ENCODE data around the gene UHRF2. TPM values are rescaled to one million over a fixed set of nuclear protein-coding genes. Genes with fewer than 3 reads are reported as not detected.

The UHRF2 gene
- total RNA-seq, 4 donors from 2014 or later: 34.1 to 56.3 (median 46.6) TPM

DNA sequence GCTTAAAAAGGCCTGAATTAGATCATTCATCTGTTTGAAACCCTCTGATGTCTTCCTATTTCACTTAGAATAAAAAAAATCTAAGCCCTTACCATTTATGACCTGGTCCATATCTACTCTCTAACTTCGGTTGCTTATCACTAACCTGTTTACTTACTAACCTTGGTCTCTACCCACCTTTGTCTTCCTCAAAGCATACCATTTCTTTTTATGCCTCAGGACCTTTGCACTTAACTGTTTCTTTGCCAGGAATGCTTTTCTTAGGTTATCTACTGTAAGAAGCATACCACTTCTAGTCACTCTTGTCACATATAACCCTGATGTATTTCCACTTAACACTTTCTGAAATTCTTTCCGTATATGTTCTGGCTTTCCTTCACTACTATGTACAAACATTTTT lies 67.0 kb downstream of the UHRF2 start:
- no peak for ATAC-seq
- no peak overlapping the region for H3K27ac ChIP-seq
- no peak for TF ChIP-seq EP300 (IDR thresholded peaks at IDR 0.05)
- no peak for TF ChIP-seq POLR2A (IDR thresholded peaks at IDR 0.05)
- TF ChIP-seq CTCF (IDR thresholded peaks at IDR 0.05): no peak
- TF ChIP-seq POLR2AphosphoS5 (IDR thresholded peaks at IDR 0.05): no peak
- peaks cover 3 to 81% of the 10 kb centered on the region in 2 donors for H3K36me3 ChIP-seq
- no peak overlapping the region for H3K4me3 ChIP-seq
- no peaks in the 10 kb centered on the region for H3K9me3 ChIP-seq
- 46 to 83% methylated on average over 2 of the region's 2 CpGs for WGBS, 2 donors (ENCODE audit: low coverage in 1 of 2)
- no peaks in the 10 kb centered on the region for H3K4me1 ChIP-seq
- H3K27me3 ChIP-seq: no peaks in the 10 kb centered on the region

GRCh38 chr9:6484210-6484609 lies 71.2 kb downstream of the UHRF2 start:
- 93 to 100% methylated on average over 1 to 2 of the region's 2 CpGs for WGBS, 2 donors (ENCODE audit: low coverage in 1 of 2)
- peaks cover 3 to 90% of the 10 kb centered on the region in 2 donors for H3K36me3 ChIP-seq
- ATAC-seq: no peak

DNA sequence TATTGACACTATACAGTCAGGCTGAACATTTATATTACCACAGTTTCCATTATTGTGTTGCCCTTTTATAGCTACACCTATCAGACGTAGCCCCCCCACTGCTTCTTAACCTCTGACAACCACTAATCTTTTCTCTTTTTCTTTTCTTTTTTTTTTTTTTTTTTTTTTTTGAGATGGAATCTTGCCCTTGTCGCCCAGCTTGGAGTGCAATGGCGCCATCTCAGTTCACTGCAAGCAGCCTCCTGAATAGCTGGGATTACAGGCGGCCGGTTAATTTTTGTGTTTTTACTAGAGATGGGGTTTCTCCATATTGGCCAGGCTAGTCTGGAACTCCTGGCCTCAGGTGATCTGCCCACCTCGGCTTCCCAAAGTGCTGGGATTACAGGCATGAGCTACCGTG lies 75.4 kb downstream of the UHRF2 start:
- Histone ChIP-seq H3K4me1 (no peaks in the 10 kb centered on the region), H3K36me3 (peaks cover 0 to 64% of the 10 kb centered on the region in 2 donors), H3K4me3 (no peak overlapping the region), H3K9me3 (no peaks in the 10 kb centered on the region), H3K27ac (no peak overlapping the region), H3K27me3 (no peaks in the 10 kb centered on the region)
- 80 to 100% methylated on average over 1 to 2 of the region's 7 CpGs for WGBS, 2 donors (ENCODE audit: low coverage in 1 of 2)
- no peak for ATAC-seq
- no peak for TF ChIP-seq EP300 (IDR thresholded peaks at IDR 0.05)
- no peak for TF ChIP-seq CTCF (IDR thresholded peaks at IDR 0.05)
- TF ChIP-seq POLR2A (IDR thresholded peaks at IDR 0.05): no peak
- no peak for TF ChIP-seq POLR2AphosphoS5 (IDR thresholded peaks at IDR 0.05)

More at GRCh38 chr9:6484210-6484609, 71.2 kb downstream of the UHRF2 start:
- Histone ChIP-seq H3K9me3 (no peaks in the 10 kb centered on the region), H3K27me3 (no peaks in the 10 kb centered on the region), H3K27ac (no peak overlapping the region), H3K4me1 (no peaks in the 10 kb centered on the region), H3K4me3 (no peak overlapping the region)
- no peak for TF ChIP-seq EP300 (IDR thresholded peaks at IDR 0.05)
- TF ChIP-seq CTCF (IDR thresholded peaks at IDR 0.05): no peak
- TF ChIP-seq POLR2A (IDR thresholded peaks at IDR 0.05): no peak
- TF ChIP-seq POLR2AphosphoS5 (IDR thresholded peaks at IDR 0.05): no peak

GRCh38 chr9:6489099-6489498 lies 76.1 kb downstream of the UHRF2 start:
- ATAC-seq: no peak
- Histone ChIP-seq H3K4me3 (no peak overlapping the region), H3K27ac (no peak overlapping the region), H3K27me3 (no peaks in the 10 kb centered on the region), H3K36me3 (peaks cover 0 to 64% of the 10 kb centered on the region in 2 donors), H3K9me3 (no peaks in the 10 kb centered on the region), H3K4me1 (no peaks in the 10 kb centered on the region)
- 82 to 89% methylated on average over 1 of the region's 1 CpG for WGBS, 2 donors (ENCODE audit: low coverage in 1 of 2)
- TF ChIP-seq POLR2A (IDR thresholded peaks at IDR 0.05) (no peak), POLR2AphosphoS5 (IDR thresholded peaks at IDR 0.05) (no peak), EP300 (IDR thresholded peaks at IDR 0.05) (no peak), CTCF (IDR thresholded peaks at IDR 0.05) (no peak)

DNA sequence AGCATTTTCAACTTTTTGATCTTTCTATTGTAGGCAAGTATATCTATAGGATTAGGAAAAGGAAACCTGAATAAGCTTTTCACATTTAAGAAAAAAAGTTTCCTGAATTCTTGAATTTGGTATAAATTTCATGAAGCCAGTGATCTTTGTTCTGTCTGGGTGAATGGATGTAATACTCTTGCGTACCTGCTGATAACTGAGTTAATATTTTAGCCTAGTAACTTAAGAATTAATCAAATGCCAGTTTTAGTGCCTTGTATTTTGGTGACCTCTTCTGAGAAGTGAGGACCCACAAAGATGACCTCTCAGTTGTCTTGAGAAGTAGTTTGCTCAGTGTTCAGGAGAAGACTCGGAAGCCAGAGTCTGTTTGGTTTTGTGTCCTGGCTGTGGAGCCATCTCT lies 77.9 kb downstream of the UHRF2 start:
- TF ChIP-seq EP300 (IDR thresholded peaks at IDR 0.05): no peak
- no peak for TF ChIP-seq CTCF (IDR thresholded peaks at IDR 0.05)
- no peak for TF ChIP-seq POLR2AphosphoS5 (IDR thresholded peaks at IDR 0.05)
- TF ChIP-seq POLR2A (IDR thresholded peaks at IDR 0.05): no peak
- 100% methylated on average over 2 of the region's 2 CpGs for WGBS, 2 donors (ENCODE audit: low coverage in 1 of 2)

More for the DNA sequence above, 77.9 kb downstream of the UHRF2 start:
- H3K36me3 ChIP-seq: peaks cover 0 to 64% of the 10 kb centered on the region in 2 donors
- H3K27me3 ChIP-seq: no peaks in the 10 kb centered on the region
- no peaks in the 10 kb centered on the region for H3K9me3 ChIP-seq
- H3K4me1 ChIP-seq: no peaks in the 10 kb centered on the region
- no peak overlapping the region for H3K27ac ChIP-seq
- ATAC-seq: no peak
- H3K4me3 ChIP-seq: no peak overlapping the region

Data from gastroesophageal sphincter (tissue), 4 donors.